Activated CD8-positive, alpha-beta memory T cell treated with anti-CD3 and anti-CD28 coated beads for 48 hours (primary cell): ENCODE data around the gene PLA2G3.

Experiments
- DNase-seq, 3 experiments: peaks; one replicate each; pipeline ENCODE4 v3.0.0-alpha.2; 2020; ENCODE audit warnings: low read depth in 2 of 3, low spot score in 2 of 3

Gene PLA2G3

DNA sequence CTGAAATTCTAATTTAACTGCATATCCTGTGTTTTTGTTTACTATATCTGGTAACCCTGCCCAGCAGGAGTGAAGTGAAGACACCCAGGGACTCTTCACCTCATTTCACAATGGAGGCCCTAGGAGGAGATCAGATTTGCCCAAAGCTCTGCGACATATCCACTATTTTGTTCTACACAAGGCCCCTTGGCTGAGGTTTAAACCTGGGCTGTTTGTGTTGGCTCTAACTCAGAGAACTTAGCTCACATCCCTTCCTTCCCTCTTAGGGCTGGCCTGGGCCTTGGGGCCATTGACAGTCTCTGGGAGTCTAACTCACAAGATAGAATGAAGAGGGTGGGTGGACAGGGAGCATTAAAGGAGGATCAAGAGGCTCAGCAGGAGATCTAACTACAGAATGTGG is 8.2 kb upstream of the PLA2G3 start:
- no peak for DNase-seq

DNA sequence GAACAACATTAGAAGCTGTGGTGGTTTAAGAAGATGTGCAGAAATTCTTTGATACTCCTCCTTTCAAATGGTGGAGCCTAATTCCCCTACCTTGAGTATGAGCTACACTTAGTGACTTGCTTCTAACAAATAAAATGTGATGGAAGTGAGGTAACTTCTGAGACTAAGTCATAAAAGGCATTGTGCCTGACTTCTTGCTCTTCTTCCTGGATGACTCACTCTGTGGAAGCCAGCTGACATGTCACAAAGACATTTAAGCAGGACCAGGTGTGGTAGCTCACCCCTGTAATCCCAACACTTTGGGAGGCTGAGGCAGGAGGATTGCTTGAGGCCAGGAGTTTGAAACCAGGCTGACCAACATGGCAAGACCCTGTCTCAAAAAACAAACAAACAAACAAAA is 3.9 kb upstream of the PLA2G3 start:
- no peak for DNase-seq

DNA sequence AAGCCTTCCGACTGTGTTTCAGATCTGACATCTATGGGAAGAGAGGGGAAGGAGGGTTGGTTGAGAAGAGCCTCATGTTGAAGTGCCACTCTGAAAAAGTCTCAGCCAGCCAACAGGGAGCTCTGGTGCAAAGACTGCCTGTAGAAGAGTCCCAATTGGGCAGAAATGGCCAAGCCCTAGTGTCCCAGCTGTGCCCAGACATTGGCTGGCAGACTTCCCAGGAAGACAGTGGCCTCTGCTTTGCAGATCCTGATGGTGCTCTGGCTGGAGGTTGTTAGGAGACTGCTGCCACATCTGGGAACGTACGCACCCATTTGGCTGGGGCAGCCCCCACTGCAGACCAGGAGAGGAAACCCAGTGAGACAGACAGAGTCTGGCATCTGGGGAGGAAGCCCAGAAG is 3.2 kb upstream of the PLA2G3 start:
- DNase-seq: no peak

- no peak for DNase-seq
Observed at GRCh38 chr22:31143038-31143437, 2.7 kb upstream of the PLA2G3 start.

GRCh38 chr22:31142285-31142684 is 2.0 kb upstream of the PLA2G3 start:
- no peak for DNase-seq

- DNase-seq: no peak
Observed at GRCh38 chr22:31141551-31141950, 1.2 kb upstream of the PLA2G3 start.

- no peak for DNase-seq
Observed at GRCh38 chr22:31140746-31141145, 438 bp upstream of the PLA2G3 start.

DNA sequence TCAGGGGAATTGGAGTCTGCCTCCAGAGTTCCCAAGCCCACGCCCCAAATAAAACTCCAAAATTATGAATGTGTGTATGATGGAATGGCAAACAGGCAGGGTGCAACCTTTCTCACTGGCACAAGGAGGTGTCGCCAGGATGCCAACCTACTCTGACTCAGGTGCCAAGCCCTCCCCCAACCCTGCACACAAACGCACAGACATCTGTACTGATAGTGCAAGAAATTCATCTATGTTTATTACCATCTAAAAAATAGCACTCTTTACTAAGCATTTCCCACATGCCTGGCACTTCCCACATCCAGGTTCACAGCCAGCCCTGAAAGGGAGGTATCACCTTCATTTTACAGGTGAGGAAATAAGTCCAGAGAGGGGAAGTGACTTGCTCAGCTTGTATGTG is 1.2 kb downstream of the PLA2G3 start:
- no peak for DNase-seq

- DNase-seq: no peak
Observed at GRCh38 chr22:31138126-31138525, 2.2 kb downstream of the PLA2G3 start.

DNA sequence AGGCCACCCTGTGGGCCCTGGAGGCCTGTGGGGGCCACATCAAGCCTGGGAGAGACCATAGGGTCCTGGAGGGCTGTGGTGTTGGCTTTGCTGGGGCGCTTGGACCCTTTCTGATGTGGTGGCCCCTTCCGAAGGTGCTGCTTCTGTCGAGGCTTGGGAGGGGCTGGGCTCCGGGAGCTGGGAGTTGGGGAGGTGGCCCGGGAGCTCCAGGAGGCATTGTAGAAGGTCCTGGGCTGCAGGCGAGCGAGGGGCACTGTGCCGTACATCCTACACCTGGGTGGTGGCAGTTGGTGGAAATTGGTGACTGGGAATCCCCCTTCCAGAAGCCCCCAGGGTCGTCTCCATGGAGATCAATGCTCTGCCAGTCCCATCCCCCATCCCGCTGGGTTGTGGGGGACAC is 2.6 kb downstream of the PLA2G3 start:
- no peak for DNase-seq

- no peak for DNase-seq
Observed at GRCh38 chr22:31136711-31137110, 3.6 kb downstream of the PLA2G3 start.

DNA sequence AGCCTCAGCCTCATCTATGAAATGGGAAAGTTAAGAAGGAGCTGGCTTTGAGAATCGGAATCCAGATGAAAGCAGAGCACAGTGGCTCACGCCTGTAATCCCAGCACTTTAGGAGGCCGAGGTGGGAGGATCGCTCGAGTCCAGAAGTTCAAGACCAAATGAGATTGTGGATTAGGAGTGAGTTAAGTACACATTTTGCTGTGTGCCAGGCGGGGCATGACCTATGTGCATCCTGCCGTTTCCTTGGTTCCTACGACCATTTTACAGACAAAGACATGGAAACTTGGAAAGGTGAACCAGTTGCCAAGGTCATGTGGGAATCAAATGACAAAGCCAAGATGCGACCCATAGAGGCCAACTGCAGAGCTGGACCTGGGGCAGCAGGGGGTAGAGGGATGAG is 4.2 kb downstream of the PLA2G3 start:
- no peak for DNase-seq

GRCh38 chr22:31135706-31136105 is 4.6 kb downstream of the PLA2G3 start:
- no peak for DNase-seq

DNA sequence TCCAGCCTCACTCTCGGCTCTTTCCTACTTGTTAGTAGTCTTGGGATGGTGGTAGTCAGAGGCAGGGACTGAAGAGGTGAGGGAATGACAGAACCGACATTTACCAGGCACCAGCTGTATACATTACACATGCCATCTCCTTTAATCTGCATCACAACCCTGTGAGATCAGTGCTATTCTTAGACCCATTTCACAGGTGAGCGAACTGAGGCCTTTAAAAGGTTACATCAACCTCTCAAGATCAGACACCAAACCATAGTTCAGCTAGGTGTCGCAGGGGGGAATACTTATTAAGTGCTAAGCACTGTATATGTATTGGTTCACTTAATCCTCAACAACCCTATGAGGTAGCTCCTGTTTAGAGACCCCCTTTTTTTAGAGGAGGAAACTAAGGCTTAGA is 5.6 kb downstream of the PLA2G3 start:
- no peak for DNase-seq

- DNase-seq: no peak
Observed at GRCh38 chr22:31133911-31134310, 6.4 kb downstream of the PLA2G3 start.

- no peak for DNase-seq
Observed at GRCh38 chr22:31130873-31131272, 9.4 kb downstream of the PLA2G3 start.

DNA sequence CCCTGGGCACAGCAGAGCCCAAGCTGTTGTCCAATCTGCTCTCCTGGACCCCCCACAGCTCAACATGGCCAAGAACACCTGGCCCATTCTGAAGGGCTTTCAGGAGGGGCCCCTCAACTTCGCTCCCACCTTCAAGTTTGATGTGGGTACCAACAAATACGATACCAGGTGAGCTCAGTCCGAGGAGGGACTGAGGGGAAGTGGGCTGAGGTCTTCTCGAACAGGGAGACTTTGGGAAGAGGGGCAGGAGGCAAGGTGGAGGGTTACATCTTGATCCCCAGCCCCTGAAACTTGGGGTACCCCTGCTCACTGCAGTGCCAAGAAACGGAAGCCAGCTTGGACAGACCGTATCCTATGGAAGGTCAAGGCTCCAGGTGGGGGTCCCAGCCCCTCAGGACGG is 12.2 kb downstream of the PLA2G3 start:
- DNase-seq: no peak

- DNase-seq: no peak
Observed at GRCh38 chr22:31127181-31127772, 13.0 kb downstream of the PLA2G3 start.

GRCh38 chr22:31126869-31127175 is 13.5 kb downstream of the PLA2G3 start:
- DNase-seq: no peak

DNA sequence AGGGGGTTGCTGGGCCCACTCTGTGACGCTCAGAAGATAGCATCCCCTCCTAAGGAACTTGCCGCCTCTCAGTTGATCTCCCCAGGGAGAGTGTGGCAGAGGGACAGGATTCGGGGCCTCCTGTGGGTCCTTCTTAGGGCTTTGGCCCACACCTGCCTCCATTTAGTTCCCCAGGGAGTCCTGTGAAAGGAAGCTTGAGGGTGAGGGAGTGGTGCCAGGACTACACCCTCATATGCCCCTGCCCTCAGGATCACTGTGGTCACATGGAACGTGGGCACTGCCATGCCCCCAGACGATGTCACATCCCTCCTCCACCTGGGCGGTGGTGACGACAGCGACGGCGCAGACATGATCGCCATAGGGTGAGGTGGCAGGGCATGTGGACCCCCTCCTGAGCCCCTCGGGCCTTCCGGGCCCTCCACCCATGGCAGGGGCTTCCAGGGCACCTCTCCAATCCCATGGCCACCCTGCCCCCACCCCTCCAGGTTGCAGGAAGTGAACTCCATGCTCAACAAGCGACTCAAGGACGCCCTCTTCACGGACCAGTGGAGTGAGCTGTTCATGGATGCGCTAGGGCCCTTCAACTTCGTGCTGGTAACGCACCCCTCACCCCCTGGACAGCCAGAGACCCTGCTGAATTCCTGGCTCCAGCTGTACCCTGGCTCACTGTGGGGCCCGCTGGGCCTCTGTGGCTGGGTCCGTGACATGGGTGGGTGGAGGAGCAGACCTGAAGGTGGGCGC is 14.0 kb downstream of the PLA2G3 start:
- no peak for DNase-seq

DNA sequence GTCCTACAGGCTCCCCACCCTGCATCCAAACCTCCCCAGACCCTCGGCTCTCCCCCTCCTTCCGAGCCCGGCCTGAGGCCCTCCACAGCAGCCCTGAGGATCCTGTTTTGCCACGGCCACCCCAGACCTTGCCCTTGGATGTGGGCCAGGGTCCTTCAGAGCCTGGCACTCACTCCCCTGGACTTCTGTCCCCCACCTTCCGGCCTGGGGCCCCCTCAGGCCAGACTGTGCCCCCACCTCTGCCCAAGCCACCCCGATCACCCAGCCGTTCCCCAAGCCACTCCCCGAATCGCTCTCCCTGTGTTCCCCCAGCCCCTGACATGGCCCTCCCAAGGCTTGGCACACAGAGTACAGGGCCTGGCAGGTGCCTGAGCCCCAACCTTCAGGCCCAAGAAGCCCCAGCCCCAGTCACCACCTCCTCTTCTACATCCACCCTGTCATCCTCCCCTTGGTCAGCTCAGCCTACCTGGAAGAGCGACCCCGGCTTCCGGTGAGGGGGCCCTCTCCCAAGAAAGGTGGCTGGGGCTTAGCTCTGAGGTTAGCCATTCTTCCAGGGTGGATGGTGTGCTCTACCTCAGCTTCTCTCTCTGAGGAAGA is 14.7 kb downstream of the PLA2G3 start:
- no peak for DNase-seq

DNA sequence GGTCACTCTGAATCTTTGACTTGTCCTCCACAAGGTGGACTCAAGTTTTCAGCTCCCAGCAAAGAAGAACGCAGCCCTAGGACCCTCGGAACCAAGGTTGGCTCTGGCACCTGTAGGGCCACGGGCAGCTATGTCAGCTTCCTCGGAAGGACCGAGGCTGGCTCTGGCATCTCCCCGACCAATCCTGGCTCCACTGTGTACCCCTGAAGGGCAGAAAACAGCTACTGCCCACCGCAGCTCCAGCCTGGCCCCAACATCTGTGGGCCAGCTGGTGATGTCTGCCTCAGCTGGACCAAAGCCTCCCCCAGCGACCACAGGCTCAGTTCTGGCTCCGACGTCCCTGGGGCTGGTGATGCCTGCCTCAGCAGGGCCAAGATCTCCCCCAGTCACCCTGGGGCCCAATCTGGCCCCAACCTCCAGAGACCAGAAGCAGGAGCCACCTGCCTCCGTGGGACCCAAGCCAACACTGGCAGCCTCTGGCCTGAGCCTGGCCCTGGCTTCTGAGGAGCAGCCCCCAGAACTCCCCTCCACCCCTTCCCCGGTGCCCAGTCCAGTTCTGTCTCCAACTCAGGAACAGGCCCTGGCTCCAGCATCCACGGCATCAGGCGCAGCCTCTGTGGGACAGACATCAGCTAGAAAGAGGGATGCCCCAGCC is 15.4 kb downstream of the PLA2G3 start:
- DNase-seq: no peak
